Stimulated activated CD4-positive, alpha-beta T cell treated with anti-CD3 and anti-CD28 coated beads, Interleukin-2, amount 100 ng/mL, for 4 hours (primary cell): ENCODE measurements around the gene RAB11FIP4.
"Not testable (repeated sequence)": the region's sequence is repeated elsewhere in the genome, so short reads cannot be mapped to it uniquely, and the experiment has no call there.

Source experiments
- DNase-seq: peaks from one replicate; pipeline ENCODE4 v3.0.0-alpha.2; 2020; ENCODE audit warnings: low read depth

RAB11FIP4 gene

GRCh38 chr17:31433091-31433790, 41.8 kb downstream of the RAB11FIP4 start:
- DNase-seq: no peak

- DNase-seq: no peak
Observed at GRCh38 chr17:31433811-31434726, 42.6 kb downstream of the RAB11FIP4 start.

GRCh38 chr17:31434727-31435050, 43.2 kb downstream of the RAB11FIP4 start:
- DNase-seq: no peak

- DNase-seq: no peak
Observed at GRCh38 chr17:31435581-31435980, 44.1 kb downstream of the RAB11FIP4 start.

- DNase-seq: no peak
Observed at GRCh38 chr17:31437720-31438400, 46.4 kb downstream of the RAB11FIP4 start.

GRCh38 chr17:31439716-31440115, 48.2 kb downstream of the RAB11FIP4 start:
- DNase-seq: no peak

- DNase-seq: no peak
Observed at GRCh38 chr17:31442276-31442675, 50.8 kb downstream of the RAB11FIP4 start.

GRCh38 chr17:31442856-31443255, 51.4 kb downstream of the RAB11FIP4 start:
- DNase-seq: not testable (repeated sequence)

GRCh38 chr17:31443386-31443785, 51.9 kb downstream of the RAB11FIP4 start:
- DNase-seq: no peak

- DNase-seq: no peak
Observed at GRCh38 chr17:31444026-31444425, 52.6 kb downstream of the RAB11FIP4 start.

- DNase-seq: no peak
Observed at GRCh38 chr17:31446195-31446967, 54.9 kb downstream of the RAB11FIP4 start.

- no peak for DNase-seq
Observed at GRCh38 chr17:31448467-31449077, 57.1 kb downstream of the RAB11FIP4 start.

GRCh38 chr17:31449111-31449510, 57.6 kb downstream of the RAB11FIP4 start:
- DNase-seq: no peak

- no peak for DNase-seq
Observed at GRCh38 chr17:31449746-31450145, 58.3 kb downstream of the RAB11FIP4 start.

GRCh38 chr17:31452101-31452500, 60.6 kb downstream of the RAB11FIP4 start:
- no peak for DNase-seq

GRCh38 chr17:31452561-31453110, 61.2 kb downstream of the RAB11FIP4 start:
- no peak for DNase-seq

- no peak for DNase-seq
Observed at GRCh38 chr17:31453896-31454295, 62.4 kb downstream of the RAB11FIP4 start.

GRCh38 chr17:31456814-31457213, 65.3 kb downstream of the RAB11FIP4 start:
- DNase-seq: no peak

- DNase-seq: no peak
Observed at GRCh38 chr17:31457391-31458234, 66.1 kb downstream of the RAB11FIP4 start.

GRCh38 chr17:31458829-31459228, 67.4 kb downstream of the RAB11FIP4 start:
- DNase-seq: no peak
